Smooth muscle cell (in vitro differentiated cells): ENCODE results near the gene FAM124B. TPM values are rescaled to one million over a fixed set of nuclear protein-coding genes. Genes with fewer than 3 reads are reported as not detected.

Experiments used
- DNase-seq: peaks from one replicate; lab custom pipeline; 2025; ENCODE audit not compliant: unreplicated experiment; lab: John Stamatoyannopoulos, UW
- H2AFZ ChIP-seq: fragments of 200-600 bp; sonication (generic); 2 replicates; pipeline ENCODE4 v1.6.0; 2016; ENCODE audit warnings: antibody characterized with exemption, low read depth, mild to moderate bottlenecking
- H3F3A ChIP-seq: fragments of 200-600 bp; sonication (generic); 2 replicates; pipeline ENCODE4 v1.6.0; 2017; ENCODE audit warnings: antibody characterized with exemption, low read depth
- H3K27ac ChIP-seq: fragments of 200-600 bp; sonication (generic); 2 replicates; pipeline ENCODE4 v1.5.1; 2016; ENCODE audit warnings: low read depth, mild to moderate bottlenecking
- H3K27me3 ChIP-seq: fragments of 200-600 bp; sonication (generic); 2 replicates; pipeline ENCODE4 v1.6.1; 2016; ENCODE audit warnings: low read depth, mild to moderate bottlenecking
- H3K36me3 ChIP-seq: fragments of 200-600 bp; sonication (generic); 2 replicates; pipeline ENCODE4 v1.5.1; 2016; ENCODE audit warnings: low read depth
- H3K4me1 ChIP-seq: fragments of 200-600 bp; sonication (generic); 2 replicates; pipeline ENCODE4 v1.5.1; 2016; ENCODE audit warnings: low read depth
- H3K4me2 ChIP-seq: fragments of 200-600 bp; sonication (generic); 2 replicates; pipeline ENCODE4 v1.6.0; 2016; ENCODE audit warnings: mild to moderate bottlenecking
- H3K4me3 ChIP-seq: fragments of 200-600 bp; sonication (generic); 2 replicates; pipeline ENCODE4 v1.5.1; 2016; ENCODE audit warnings: mild to moderate bottlenecking
- H3K79me2 ChIP-seq: fragments of 200-600 bp; sonication (generic); 2 replicates; pipeline ENCODE4 v1.6.0; 2016; ENCODE audit warnings: low read depth, mild to moderate bottlenecking
- H3K9ac ChIP-seq: fragments of 200-600 bp; sonication (generic); 2 replicates; pipeline ENCODE4 v1.6.0; 2016; ENCODE audit warnings: low read depth
- H3K9me3 ChIP-seq: fragments of 200-600 bp; sonication (generic); replicated peaks from 2 replicates; pipeline ENCODE4 v1.5.1; 2016; ENCODE audit warnings: low read depth
- H4K20me1 ChIP-seq: fragments of 200-600 bp; sonication (generic); 2 replicates; pipeline ENCODE4 v1.6.0; 2016; ENCODE audit warnings: low read depth
- WGBS: methylation state at CpG from one replicate; pipeline ENCODE4 v1.1.7; 2016; ENCODE audit warnings: low lambda C conversion rate; 5-methylcytosine and 5-hydroxymethylcytosine counted together
- polyA plus RNA-seq: library from polyadenylated mRNA; unstranded; fragments of >200 nt; fragmentation: Nextera tagmentation; extraction: Ambion mirVana; gene quantifications from 2 replicates; pipeline ENCODE4 v1.2.1, GENCODE V29; 2016
- total RNA-seq: library from RNA; depleted of rRNA; stranded (reverse); fragments of >200 nt; gene quantifications from 2 replicates; pipeline ENCODE4 v1.2.3, GENCODE V29; 2014
- TF ChIP-seq, protein P1 (sequence below): fragments of 200-600 bp; sonication (generic); IDR thresholded peaks from 2 replicates; pipeline ENCODE4 v1.5.1; 2017; ENCODE audit warnings: borderline replicate concordance, mild to moderate bottlenecking, antibody characterized with exemption; ENCODE audit not compliant: insufficient read depth, poor library complexity, severe bottlenecking

The FAM124B gene
- total and polyA plus RNA-seq, 2 experiments from 2014 or later, result 1.2 TPM; not detected in 1

DNA sequence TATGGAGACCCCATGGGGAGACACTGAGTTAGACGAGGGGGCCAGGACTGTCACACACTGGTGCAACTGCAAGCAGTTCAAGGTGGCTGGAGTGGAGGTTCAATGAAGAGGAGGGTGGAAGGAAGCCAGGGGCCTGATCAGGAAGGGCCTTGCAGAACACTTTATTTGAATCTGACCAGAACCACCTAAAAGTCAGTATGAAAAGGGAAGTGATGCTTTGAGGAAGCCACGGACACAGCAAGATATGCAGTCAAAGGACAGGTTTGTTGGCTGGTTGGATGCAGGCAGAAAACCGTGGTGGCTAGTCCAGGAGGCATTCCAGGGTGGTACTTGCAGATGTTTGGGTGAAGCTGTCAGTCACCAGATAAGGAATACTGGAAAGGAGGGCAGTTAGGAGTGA is 3.5 kb upstream of the FAM124B start:
- H3K4me3 ChIP-seq, result no peak overlapping the region
- TF ChIP-seq, protein P1, sequence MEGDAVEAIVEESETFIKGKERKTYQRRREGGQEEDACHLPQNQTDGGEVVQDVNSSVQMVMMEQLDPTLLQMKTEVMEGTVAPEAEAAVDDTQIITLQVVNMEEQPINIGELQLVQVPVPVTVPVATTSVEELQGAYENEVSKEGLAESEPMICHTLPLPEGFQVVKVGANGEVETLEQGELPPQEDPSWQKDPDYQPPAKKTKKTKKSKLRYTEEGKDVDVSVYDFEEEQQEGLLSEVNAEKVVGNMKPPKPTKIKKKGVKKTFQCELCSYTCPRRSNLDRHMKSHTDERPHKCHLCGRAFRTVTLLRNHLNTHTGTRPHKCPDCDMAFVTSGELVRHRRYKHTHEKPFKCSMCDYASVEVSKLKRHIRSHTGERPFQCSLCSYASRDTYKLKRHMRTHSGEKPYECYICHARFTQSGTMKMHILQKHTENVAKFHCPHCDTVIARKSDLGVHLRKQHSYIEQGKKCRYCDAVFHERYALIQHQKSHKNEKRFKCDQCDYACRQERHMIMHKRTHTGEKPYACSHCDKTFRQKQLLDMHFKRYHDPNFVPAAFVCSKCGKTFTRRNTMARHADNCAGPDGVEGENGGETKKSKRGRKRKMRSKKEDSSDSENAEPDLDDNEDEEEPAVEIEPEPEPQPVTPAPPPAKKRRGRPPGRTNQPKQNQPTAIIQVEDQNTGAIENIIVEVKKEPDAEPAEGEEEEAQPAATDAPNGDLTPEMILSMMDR, result no peak
- no peaks in the 10 kb centered on the region for H3K79me2 ChIP-seq
- H4K20me1 ChIP-seq, result no peaks in the 10 kb centered on the region
- no peak overlapping the region for H3K27ac ChIP-seq
- 92% methylated on average over 3 of the region's 3 CpGs for WGBS
- H3K4me1 ChIP-seq, result no peaks in the 10 kb centered on the region
- DNase-seq, result no peak
- no peaks in the 10 kb centered on the region for H3K27me3 ChIP-seq
- no peak overlapping the region for H3K4me2 ChIP-seq
- H2AFZ ChIP-seq, result no peak overlapping the region
- no peaks in the 10 kb centered on the region for H3K36me3 ChIP-seq
- H3F3A ChIP-seq, result no peaks in the 10 kb centered on the region
- H3K9me3 ChIP-seq, result no peaks in the 10 kb centered on the region
- no peak overlapping the region for H3K9ac ChIP-seq

DNA sequence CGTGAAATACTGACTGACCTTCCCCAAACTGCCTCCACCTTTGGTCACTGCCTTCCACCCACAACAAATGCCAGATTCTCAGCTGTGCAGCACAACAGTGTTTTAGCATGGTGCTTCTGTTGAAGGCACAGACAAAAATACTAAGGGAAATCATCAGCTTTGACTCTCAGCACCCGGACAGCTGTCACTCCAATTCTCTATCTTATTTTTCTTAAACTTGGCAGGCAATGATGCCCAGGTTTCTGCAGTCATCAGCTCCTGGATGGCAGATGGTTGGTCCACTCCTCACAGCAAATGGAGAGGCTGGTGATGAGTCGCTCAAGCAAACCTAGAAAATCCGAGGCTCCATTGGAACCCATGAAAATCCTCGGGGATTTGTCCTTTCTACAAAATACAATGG is 2.9 kb upstream of the FAM124B start:
- H3K27ac ChIP-seq, result no peak overlapping the region
- TF ChIP-seq, protein P1, result no peak
- no peaks in the 10 kb centered on the region for H3K27me3 ChIP-seq
- no peak for DNase-seq
- no peak overlapping the region for H3K4me2 ChIP-seq
- H3F3A ChIP-seq, result no peaks in the 10 kb centered on the region
- H3K4me1 ChIP-seq, result no peaks in the 10 kb centered on the region
- H3K9ac ChIP-seq, result no peak overlapping the region
- H3K4me3 ChIP-seq, result no peak overlapping the region
- WGBS, result 88% methylated on average over 5 of the region's 5 CpGs
- H2AFZ ChIP-seq, result no peak overlapping the region
- no peaks in the 10 kb centered on the region for H3K79me2 ChIP-seq
- no peaks in the 10 kb centered on the region for H4K20me1 ChIP-seq
- H3K36me3 ChIP-seq, result no peaks in the 10 kb centered on the region
- no peaks in the 10 kb centered on the region for H3K9me3 ChIP-seq

DNA sequence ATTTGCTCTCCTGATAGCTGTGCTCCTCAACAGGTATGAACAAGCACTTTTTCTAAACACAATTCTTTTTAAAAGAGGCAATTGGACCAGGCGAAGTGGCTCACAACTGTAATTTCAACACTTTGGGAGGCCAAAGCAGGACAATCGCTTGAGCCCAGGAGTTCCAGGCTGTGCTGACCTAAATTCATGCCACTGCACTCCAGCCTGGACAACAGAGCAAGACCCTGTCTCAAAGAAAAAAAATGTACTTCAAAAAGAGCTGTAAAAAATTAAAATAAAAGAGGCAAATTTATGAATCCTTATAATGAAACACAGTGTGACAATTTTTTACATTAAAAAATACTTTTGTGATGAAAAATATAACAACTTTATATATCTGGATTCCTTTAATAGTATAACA is 1.8 kb upstream of the FAM124B start:
- Histone ChIP-seq H3K4me3 (no peak overlapping the region), H4K20me1 (no peaks in the 10 kb centered on the region), H3K4me1 (no peaks in the 10 kb centered on the region), H3K79me2 (no peaks in the 10 kb centered on the region), H3K27me3 (no peaks in the 10 kb centered on the region), H3K36me3 (no peaks in the 10 kb centered on the region), H3K9ac (no peak overlapping the region), H3K4me2 (no peak overlapping the region), H3K27ac (no peak overlapping the region), H2AFZ (no peak overlapping the region), H3K9me3 (no peaks in the 10 kb centered on the region), H3F3A (no peaks in the 10 kb centered on the region)
- TF ChIP-seq, protein P1, result no peak
- 64% methylated on average over 2 of the region's 2 CpGs for WGBS
- no peak for DNase-seq

DNA sequence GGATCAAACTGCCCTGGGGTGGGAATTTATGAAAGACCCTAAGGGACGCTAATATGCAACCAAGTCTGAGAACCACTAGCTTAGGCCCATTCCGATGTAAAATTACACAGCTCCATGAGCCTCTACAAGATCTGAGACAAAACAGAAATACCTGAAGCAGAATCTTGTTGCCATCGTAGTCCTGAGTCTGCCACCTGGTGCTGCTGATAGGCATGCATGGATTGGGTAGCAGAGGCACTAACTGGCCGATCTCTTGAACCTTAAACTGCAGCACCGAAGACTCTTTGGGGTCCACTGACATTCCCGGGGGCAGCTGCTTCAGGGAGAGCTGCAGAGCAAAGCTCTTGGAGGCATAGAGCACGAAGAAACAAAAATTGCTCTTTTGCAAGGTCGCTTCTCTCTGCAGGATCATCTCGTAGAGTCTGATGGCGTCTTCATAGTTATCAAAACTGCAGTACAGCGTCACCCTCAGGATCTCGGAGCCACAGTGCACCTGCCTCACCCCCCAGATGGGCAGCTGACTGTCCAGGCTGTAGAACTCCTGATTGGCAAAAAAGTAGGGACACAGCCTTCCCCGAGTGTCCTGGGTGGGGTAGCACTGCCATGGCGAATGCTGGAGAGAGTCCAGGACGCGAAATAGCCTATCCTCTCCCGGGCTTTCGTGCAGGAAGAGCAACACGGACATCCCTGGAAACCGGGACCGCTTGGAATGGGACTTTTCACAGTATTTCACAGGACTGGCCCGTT is 848 bp downstream of the FAM124B start:
- H3K4me2 ChIP-seq, result peak overlapping the region; percentile 47
- no peaks in the 10 kb centered on the region for H3K9me3 ChIP-seq
- no peaks in the 10 kb centered on the region for H3F3A ChIP-seq
- DNase-seq, result no peak
- no peaks in the 10 kb centered on the region for H3K27me3 ChIP-seq
- no peak overlapping the region for H3K9ac ChIP-seq
- H3K27ac ChIP-seq, result peak overlapping the region; percentile 72
- no peaks in the 10 kb centered on the region for H3K79me2 ChIP-seq
- H3K4me1 ChIP-seq, result no peaks in the 10 kb centered on the region
- peak overlapping the region; percentile 86 for H2AFZ ChIP-seq
- no peaks in the 10 kb centered on the region for H4K20me1 ChIP-seq
- H3K4me3 ChIP-seq, result no peak overlapping the region
- WGBS, result 97% methylated on average over 22 of the region's 22 CpGs
- TF ChIP-seq, protein P1, result no peak
- no peaks in the 10 kb centered on the region for H3K36me3 ChIP-seq
